GM21447 (cell line): ENCODE results near the gene GRB10.

Experiments used
- ATAC-seq: cut with Tn5 transposase; IDR thresholded peaks from one replicate; pipeline ENCODE4 v1.9.1; 2021; ENCODE audit not compliant: unreplicated experiment

Gene GRB10

GRCh38 chr7:50618281-50618680 is 164.4 kb downstream of the GRB10 start:
- ATAC-seq = no peak

DNA sequence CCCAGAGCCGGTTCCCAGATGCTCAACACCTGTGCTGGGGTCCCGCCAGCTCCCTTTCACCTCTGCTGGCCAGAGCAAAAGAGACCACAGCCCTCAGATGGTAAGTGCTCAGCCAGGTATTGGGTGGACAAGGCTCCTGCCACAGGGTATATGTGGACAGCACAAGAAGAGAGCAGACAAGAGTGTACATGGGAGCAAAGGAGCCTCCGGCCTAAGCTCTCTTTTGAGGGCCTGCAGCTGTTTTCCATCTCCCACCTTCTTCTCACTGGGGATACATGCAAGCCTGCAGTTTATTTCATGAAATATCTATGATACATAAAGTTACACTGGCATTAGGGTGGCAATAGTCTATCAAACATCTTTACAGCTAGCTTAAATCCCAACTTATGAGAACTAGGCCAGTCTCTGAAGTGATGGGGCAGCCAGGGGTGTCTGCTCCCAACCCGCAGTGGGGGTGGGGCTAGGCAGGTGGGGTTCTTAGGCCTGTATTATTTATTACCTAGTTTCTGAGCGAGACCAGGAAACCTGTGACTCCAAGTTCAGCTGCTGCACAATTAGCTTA is 167.1 kb downstream of the GRB10 start:
- ATAC-seq = no peak

DNA sequence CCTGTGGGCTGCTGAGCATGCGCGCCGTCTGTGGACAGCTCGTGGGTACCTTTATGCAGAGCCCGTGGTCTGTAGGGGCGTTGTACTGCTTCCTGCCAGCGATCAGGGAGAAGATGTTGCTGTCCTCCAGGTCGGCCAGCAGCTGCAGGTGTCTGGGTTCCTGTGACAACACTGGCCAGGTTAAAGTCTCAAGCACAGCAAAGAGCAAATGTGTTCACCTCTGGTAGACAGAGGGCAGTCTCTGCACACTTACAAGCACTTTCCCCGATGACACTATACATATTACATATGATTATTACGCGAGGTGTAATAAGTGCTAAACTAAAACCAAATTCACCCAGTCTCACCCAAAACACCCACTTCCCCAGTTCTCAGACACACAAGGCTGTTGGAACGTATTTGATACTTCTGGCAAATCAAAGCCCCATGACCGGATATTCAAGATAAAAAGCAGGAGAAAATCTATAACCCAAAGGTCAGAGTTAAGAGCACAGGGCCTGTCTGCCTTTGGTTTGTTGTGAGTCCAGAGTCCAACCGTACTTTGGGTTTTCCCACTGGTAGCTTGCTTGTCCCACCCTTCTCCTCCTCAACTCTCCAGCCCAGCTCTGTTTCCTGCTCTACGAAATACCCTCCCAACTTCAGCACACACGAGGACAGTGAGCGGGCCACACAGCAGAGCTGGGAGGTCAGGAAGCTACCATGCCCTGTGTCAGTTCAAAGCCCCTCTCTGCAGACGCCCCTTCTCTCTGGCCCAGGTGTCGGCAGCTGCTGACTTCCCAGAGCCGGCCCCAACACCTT is 167.8 kb downstream of the GRB10 start:
- ATAC-seq = no peak

DNA sequence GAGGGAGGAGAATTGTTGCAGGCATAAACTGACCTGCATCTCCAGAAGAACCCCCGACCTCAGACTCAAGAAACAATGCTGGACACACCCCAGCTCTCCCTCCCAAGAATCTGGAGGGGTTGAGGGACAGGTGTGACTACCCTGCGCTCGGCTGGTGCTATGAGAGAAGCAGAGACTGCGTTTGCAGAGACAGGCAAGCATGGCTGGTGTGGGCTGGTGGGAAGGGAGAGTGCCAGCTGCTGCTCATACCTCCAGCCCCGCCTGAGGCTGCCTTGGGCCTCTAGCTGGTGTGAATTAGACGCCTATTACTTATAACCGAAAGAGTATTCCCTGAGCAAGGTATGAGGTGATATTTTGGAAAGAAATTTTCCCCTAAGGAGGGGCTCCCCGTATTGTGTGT is 169.2 kb downstream of the GRB10 start:
- ATAC-seq = no peak

- no peak for ATAC-seq
Measured at GRCh38 chr7:50612704-50613103, 170.0 kb downstream of the GRB10 start.

DNA sequence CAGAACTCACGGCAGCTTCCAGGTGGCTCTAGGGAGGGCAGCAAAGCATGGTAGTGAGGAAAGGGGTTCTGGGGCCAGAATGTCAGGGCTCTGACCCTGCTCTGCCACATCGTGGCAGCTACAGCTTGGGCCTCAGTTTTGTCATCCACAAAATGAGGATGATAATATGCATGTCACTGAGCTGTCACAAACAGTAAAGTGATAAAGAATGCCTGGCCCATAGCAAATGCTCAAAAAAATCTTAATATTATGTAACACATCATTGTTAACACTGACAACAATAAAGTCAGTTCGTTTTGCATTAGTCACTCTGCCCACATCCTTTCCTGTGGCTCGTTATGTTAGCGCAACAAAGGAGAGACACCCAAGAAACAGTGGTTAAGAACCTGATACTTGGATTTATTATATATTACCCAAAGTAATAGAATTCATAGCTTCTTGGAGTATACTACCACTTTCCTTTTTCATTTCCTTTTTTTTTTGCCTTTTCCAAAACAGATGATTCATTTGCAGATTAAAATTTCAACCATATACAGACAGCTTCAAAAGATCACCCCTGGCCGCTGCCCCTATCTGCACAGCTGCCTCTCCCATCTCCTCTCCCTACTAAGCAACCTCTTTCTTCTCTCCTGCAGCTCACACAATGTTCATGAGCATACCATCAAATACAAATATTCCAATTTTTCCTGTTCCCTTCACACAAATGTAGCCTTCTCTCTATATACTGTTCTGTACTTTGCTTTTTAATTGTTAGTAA is 172.0 kb downstream of the GRB10 start:
- peak; percentile 54 for ATAC-seq

DNA sequence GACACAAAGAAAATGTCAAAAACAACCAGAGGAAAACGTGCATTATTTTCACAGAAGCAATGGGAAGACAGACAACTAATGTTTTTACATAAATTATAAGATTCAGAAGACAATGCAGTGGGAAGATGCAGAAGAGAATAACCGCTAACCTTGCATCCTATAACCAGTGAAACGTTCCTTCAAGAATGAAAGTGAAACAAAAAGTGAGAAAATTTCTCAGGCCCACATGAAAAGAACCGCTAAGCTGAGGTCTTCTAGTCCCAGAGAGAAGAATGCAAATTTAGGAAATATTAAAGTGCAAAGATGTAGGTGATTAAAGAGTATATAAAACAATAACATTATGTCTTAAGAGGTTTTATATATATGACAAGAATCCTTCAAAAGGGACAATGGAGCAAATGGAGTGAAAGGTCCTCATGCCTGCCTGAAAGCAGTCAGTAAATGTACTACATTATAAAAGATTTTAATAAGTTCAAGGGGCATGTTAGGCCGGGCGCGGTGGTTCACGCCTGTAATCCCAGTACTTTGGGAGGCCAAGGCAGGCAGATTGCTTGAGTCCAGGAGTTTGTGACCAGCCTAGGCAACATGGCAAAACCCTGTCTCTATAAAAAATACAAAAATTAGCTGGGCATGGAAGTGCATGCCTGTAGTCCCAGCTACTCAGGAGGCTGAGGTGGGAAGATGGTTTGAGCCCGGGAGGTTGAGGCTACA is 174.3 kb downstream of the GRB10 start:
- no peak for ATAC-seq

DNA sequence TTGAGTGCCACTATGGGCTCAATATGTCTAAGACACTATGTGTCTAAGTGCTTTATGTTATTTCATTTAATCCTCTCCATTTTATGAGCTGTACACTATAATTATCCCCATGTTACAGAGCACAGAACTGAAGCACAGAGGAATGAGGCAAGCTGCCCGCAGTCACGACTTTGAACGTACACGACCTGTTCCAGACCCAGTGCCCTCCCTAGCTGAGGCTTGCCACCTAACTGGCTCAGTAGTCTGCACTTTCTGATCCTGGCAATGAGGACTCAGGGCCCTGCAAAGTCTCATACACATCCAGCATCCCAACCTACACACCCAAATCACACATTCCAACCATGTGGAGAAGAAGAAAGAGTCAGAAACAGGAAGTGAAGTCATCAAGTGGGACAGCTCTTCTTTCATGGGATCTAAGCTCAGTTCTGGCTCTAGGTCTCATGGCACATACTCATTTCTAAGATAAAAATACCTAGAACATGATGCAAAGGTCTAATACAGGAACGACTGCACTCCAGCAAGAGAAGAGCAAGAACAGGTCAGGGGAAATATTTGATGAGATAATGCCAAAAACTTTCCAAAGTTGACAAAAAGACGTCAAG is 175.1 kb downstream of the GRB10 start:
- no peak for ATAC-seq

- no peak for ATAC-seq
Measured at GRCh38 chr7:50605059-50605458, 177.6 kb downstream of the GRB10 start.

DNA sequence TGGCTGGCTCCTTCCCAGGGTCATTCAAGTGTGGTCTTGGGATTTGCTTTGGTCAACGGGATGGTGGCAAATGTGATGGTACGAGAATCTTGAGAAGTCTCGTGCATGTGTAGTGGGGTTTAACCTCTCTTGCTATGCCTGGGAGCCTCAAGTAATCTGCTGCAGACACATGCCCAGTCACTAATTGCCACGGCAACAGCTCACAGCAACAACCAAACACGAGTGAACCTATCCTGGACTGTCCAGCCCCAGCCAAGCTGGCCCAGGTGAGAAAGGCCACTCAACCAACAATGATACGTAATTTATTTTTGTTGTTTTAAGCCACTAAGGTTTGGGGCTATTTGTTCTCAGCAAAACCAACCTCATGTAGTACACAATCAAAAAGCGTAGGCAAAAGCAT is 179.4 kb downstream of the GRB10 start:
- no peak for ATAC-seq

- no peak for ATAC-seq
Measured at GRCh38 chr7:50599385-50599784, 183.3 kb downstream of the GRB10 start.

DNA sequence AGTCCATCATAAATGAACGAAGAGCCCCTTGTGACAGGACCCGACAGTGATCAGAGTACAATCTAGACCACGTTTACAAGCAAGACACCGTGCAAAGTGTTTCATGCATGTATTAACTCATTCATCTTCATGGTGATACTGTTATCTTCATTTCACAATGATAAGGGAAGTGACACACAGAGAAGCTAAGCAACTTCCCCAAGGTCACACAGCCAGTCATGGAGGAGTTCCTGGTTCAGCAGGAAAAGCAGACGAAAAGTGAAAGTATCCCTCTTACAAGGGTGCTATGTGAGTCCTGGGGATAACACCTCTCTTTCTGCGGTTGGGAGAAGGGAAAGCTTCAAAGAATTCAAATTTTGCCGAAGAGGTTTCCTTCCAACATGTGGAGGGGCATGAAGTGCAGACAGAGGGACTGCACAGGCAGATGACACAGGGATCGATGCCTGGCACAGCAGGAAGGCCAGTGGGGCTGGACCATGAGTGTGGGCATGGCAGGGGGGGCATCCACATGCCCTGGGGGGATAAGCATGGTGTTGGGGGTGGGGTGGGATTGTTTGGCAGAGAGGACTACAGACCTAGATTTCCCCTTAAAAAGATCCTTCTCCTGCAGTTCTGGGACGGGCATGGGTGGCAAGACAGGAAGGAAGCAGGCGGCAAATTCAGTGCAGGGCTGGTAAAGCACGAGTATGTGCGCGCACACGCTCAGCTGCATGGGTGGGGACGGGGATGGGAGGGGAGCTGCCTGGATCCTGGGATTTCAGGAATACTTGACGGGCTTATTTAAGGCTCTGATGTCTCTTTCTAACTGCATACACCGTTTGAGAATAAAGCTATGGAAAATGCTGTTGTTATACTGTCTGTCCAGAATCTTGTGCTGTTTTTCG is 184.0 kb downstream of the GRB10 start:
- no peak for ATAC-seq

GRCh38 chr7:50596484-50596883 is 186.2 kb downstream of the GRB10 start:
- no peak for ATAC-seq

- no peak for ATAC-seq
Measured at GRCh38 chr7:50595491-50596102, 187.1 kb downstream of the GRB10 start.

DNA sequence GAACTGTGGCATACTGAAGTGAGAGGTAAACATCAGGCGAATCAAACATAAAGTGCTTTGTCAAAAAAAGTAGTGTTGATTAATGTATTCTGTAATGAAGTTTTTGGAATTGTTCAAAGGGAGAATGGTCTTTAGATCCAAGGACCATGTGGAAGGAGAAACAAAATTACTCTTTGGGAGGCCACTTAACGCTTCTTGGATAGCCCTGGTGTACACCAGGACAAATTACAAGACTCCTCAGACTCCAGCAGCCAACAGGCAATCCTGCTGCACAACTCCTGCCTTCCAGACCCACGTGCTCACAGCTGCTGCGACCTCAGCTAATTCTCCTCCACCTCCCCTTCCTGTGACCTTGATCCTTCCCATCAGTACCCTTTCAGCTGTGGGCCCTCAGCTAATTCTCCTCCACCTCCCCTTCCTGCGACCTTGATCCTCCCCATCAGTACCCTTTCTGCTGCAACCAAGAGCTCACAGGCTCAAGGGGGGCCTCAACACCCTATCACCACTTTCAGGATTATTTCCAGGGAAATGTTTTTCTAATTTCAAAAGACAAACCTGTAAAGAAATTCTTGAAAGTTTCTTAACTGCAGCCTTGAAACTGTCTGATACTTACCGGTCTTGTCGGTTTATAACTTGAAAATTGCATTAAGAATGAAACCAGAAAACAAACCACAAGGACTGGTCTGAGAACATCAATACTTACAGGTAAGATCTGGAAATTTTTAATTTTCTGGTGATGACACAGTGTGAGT is 187.8 kb downstream of the GRB10 start:
- ATAC-seq = no peak

- no peak for ATAC-seq
Measured at GRCh38 chr7:50594136-50594535, 188.6 kb downstream of the GRB10 start.

GRCh38 chr7:50592940-50593339 is 189.8 kb downstream of the GRB10 start:
- no peak for ATAC-seq

DNA sequence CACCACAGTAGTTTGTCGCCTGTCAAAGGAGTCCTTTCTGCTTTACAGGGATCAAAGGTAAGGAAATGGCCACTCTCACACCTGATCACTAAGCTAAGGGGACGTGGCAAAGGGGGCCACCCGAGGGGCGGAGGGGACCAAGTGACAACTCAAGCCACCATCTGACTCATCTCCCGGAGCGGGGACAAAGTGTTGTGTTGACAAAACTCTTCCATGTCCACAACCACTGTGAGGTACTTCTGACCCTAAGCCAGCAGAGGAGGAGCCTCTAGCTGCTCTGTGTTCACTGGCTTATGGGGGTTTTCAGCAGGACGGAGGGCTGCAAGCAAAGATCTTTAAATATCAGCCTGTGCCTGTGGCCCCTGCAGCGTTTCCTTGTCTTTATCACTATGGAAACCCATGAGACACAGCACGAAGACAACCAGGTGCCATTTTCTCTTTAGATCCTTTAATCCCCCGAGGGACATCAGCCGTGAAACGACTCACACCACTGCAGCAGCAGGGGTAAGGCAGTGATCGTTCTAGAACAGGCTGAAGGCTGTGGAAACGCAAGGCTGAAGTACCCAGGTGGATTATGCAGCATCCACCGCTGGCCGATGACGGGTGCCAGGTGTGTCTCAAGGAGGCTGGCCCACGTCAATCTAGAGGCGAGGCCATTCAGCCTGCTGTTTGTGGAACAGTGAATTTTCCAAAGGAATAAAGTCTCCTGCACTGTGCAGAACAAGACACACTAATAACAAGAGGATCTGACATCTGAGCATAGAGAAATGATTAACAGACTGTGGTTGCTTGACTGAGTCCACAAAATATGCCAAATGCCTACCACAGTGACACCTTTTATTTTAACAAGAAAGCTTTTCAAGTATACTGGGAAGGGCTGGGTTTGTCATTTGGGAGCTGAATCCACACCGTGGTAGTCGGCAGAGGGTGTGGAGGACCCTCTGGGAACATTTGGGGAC is 190.9 kb downstream of the GRB10 start:
- peak; percentile 71 for ATAC-seq
